HG03439 (cell line): ENCODE results near the gene GNAL.

Source experiments
- ATAC-seq: cut with Tn5 transposase; IDR thresholded peaks from one replicate; pipeline ENCODE4 v1.9.1; 2021; ENCODE audit warnings: mild to moderate bottlenecking, moderate library complexity; ENCODE audit not compliant: unreplicated experiment

Gene GNAL

GRCh38 chr18:11802586-11802985, 113.5 kb downstream of the GNAL start:
- ATAC-seq = no peak

GRCh38 chr18:11807233-11807632, 118.2 kb downstream of the GNAL start:
- ATAC-seq = no peak

GRCh38 chr18:11808001-11808855, 119.2 kb downstream of the GNAL start:
- ATAC-seq = no peak

GRCh38 chr18:11809895-11810294, 120.8 kb downstream of the GNAL start:
- no peak for ATAC-seq

- ATAC-seq = no peak
Observed at GRCh38 chr18:11810379-11810778, 121.3 kb downstream of the GNAL start.

GRCh38 chr18:11811009-11811408, 121.9 kb downstream of the GNAL start:
- ATAC-seq = no peak

- no peak for ATAC-seq
Observed at GRCh38 chr18:11817229-11817628, 128.2 kb downstream of the GNAL start.

GRCh38 chr18:11818486-11819203, 129.6 kb downstream of the GNAL start:
- no peak for ATAC-seq

GRCh38 chr18:11819938-11820337, 130.9 kb downstream of the GNAL start:
- no peak for ATAC-seq

GRCh38 chr18:11820697-11821096, 131.6 kb downstream of the GNAL start:
- no peak for ATAC-seq

- ATAC-seq = no peak
Observed at GRCh38 chr18:11821208-11821607, 132.1 kb downstream of the GNAL start.

- ATAC-seq = no peak
Observed at GRCh38 chr18:11821643-11822237, 132.7 kb downstream of the GNAL start.

- ATAC-seq = no peak
Observed at GRCh38 chr18:11823545-11823944, 134.5 kb downstream of the GNAL start.

- ATAC-seq = no peak
Observed at GRCh38 chr18:11826836-11827235, 137.8 kb downstream of the GNAL start.

- ATAC-seq = no peak
Observed at GRCh38 chr18:11828786-11829432, 139.8 kb downstream of the GNAL start.

- ATAC-seq = no peak
Observed at GRCh38 chr18:11830585-11830984, 141.5 kb downstream of the GNAL start.

GRCh38 chr18:11831921-11832320, 142.9 kb downstream of the GNAL start:
- no peak for ATAC-seq

- ATAC-seq = no peak
Observed at GRCh38 chr18:11834772-11835171, 145.7 kb downstream of the GNAL start.

GRCh38 chr18:11839556-11839955, 150.5 kb downstream of the GNAL start:
- ATAC-seq = no peak

GRCh38 chr18:11840493-11840892, 151.4 kb downstream of the GNAL start:
- ATAC-seq = no peak

GRCh38 chr18:11842562-11842961, 153.5 kb downstream of the GNAL start:
- ATAC-seq = no peak
